H9 (cell line): ENCODE results near the gene GRAP2. TPM values are rescaled to one million over a fixed set of nuclear protein-coding genes. Genes with fewer than 3 reads are reported as not detected.

ENCODE experiments used
- DNase-seq: peaks from one replicate; pipeline ENCODE4 v3.0.0-alpha.2; 2017
- H2AFZ ChIP-seq: one replicate; pipeline ENCODE4 v1.6.1; 2013; ENCODE audit warnings: mild to moderate bottlenecking, low read length, control low read depth, moderate library complexity
- H2AK5ac ChIP-seq: 2 replicates; pipeline ENCODE4 v1.6.1; 2013; ENCODE audit warnings: low read length, control low read depth, mixed read lengths; ENCODE audit not compliant: insufficient read length
- H2BK120ac ChIP-seq: one replicate; pipeline ENCODE4 v1.6.1; 2013; ENCODE audit warnings: low read depth, mild to moderate bottlenecking, low read length, control low read depth, inconsistent platforms; ENCODE audit not compliant: poor library complexity, severe bottlenecking
- H2BK12ac ChIP-seq: 2 replicates; pipeline ENCODE4 v1.6.1; 2013; ENCODE audit warnings: low read length, control low read depth, mixed read lengths, low read depth; ENCODE audit not compliant: insufficient read length
- H2BK15ac ChIP-seq: 2 replicates; pipeline ENCODE4 v1.6.1; 2013; ENCODE audit warnings: low read depth, low read length, control low read depth
- H2BK20ac ChIP-seq: one replicate; pipeline ENCODE4 v1.6.1; 2013; ENCODE audit warnings: low read depth, mild to moderate bottlenecking, low read length, control low read depth, inconsistent platforms; ENCODE audit not compliant: poor library complexity, severe bottlenecking
- H2BK5ac ChIP-seq: 2 replicates; pipeline ENCODE4 v1.6.1; 2013; ENCODE audit warnings: low read length, control low read depth, mixed read lengths; ENCODE audit not compliant: insufficient read length
- H3K14ac ChIP-seq: 2 replicates; pipeline ENCODE4 v1.6.1; 2013; ENCODE audit warnings: low read length, control low read depth; ENCODE audit not compliant: insufficient read depth
- H3K18ac ChIP-seq: 2 replicates; pipeline ENCODE4 v1.6.1; 2013; ENCODE audit warnings: low read depth, mild to moderate bottlenecking, mixed read lengths, low read length, control low read depth; ENCODE audit not compliant: insufficient read length
- H3K23ac ChIP-seq: 2 replicates; pipeline ENCODE4 v1.6.1; 2013; ENCODE audit warnings: low read length, control low read depth, mixed read lengths, low read depth; ENCODE audit not compliant: insufficient read length
- H3K23me2 ChIP-seq: 2 replicates; pipeline ENCODE4 v1.6.1; 2013; ENCODE audit warnings: low read depth, mild to moderate bottlenecking, mixed read lengths, low read length, control low read depth; ENCODE audit not compliant: insufficient read length, poor library complexity, severe bottlenecking
- H3K27ac ChIP-seq: 2 replicates; pipeline ENCODE4 v1.5.1; 2013; ENCODE audit warnings: low read length, control low read depth, mixed read lengths, low read depth; ENCODE audit not compliant: insufficient read length
- H3K27me3 ChIP-seq: 2 replicates; pipeline ENCODE4 v1.6.1; 2013; ENCODE audit warnings: low read length, control low read depth, inconsistent platforms; ENCODE audit not compliant: insufficient read depth
- H3K4ac ChIP-seq: 2 replicates; pipeline ENCODE4 v1.6.1; 2013; ENCODE audit warnings: low read depth, mild to moderate bottlenecking, control low read depth, inconsistent platforms, low read length, moderate library complexity
- H3K4me1 ChIP-seq: 2 replicates; pipeline ENCODE4 v1.6.1; 2013; ENCODE audit warnings: low read length, control low read depth, inconsistent platforms; ENCODE audit not compliant: insufficient read depth
- H3K4me2 ChIP-seq: 2 replicates; pipeline ENCODE4 v1.6.1; 2013; ENCODE audit warnings: low read length, control low read depth, mixed read lengths; ENCODE audit not compliant: insufficient read length, insufficient read depth
- H3K56ac ChIP-seq: 2 replicates; pipeline ENCODE4 v1.6.1; 2013; ENCODE audit warnings: low read depth, mild to moderate bottlenecking, mixed read lengths, low read length, control low read depth; ENCODE audit not compliant: insufficient read length
- H3K79me1 ChIP-seq: 2 replicates; pipeline ENCODE4 v1.6.1; 2013; ENCODE audit warnings: low read depth, mild to moderate bottlenecking, moderate library complexity, low read length, control low read depth, inconsistent platforms; ENCODE audit not compliant: insufficient read depth, poor library complexity, severe bottlenecking
- H3K79me2 ChIP-seq: 2 replicates; pipeline ENCODE4 v1.6.1; 2013; ENCODE audit warnings: low read length, control low read depth, inconsistent platforms; ENCODE audit not compliant: insufficient read depth
- H3K9ac ChIP-seq: 2 replicates; pipeline ENCODE4 v1.6.1; 2013; ENCODE audit warnings: low read length, control low read depth, mixed read lengths; ENCODE audit not compliant: insufficient read length; ENCODE audit errors: extremely low read depth
- H3K9me3 ChIP-seq: one replicate; pipeline ENCODE4 v1.6.1; 2013; ENCODE audit warnings: low read depth, low read length, inconsistent platforms; ENCODE audit not compliant: control insufficient read depth
- H3T11ph ChIP-seq: one replicate; pipeline ENCODE4 v1.6.1; 2013; ENCODE audit warnings: mild to moderate bottlenecking, low read length, control low read depth, inconsistent platforms
- H4K20me1 ChIP-seq: one replicate; pipeline ENCODE4 v1.6.1; 2013; ENCODE audit not compliant: control insufficient read depth, insufficient read length, insufficient read depth
- H4K5ac ChIP-seq: 2 replicates; pipeline ENCODE4 v1.6.1; 2013; ENCODE audit warnings: low read depth, mild to moderate bottlenecking, mixed read lengths, low read length, control low read depth; ENCODE audit not compliant: insufficient read length
- H4K8ac ChIP-seq: replicated peaks from 2 replicates; pipeline ENCODE4 v1.6.1; 2013; ENCODE audit warnings: low read length, control low read depth, mixed read lengths, low read depth; ENCODE audit not compliant: insufficient read length
- H4K91ac ChIP-seq: 2 replicates; pipeline ENCODE4 v1.6.1; 2013; ENCODE audit warnings: low read depth, mild to moderate bottlenecking, moderate library complexity, mixed read lengths, low read length, control low read depth; ENCODE audit not compliant: insufficient read length
- H3K27ac Mint-ChIP-seq, 3 experiments: 2 replicates in 2 of 3; 3 replicates in 1 of 3; pipeline ENCODE4 v1.8.0; 2020 to 2021; ENCODE audit warnings: mixed read lengths in 3 of 3, mild to moderate bottlenecking in 1 of 3, moderate library complexity in 1 of 3
- H3K27me3 Mint-ChIP-seq: 2 replicates; pipeline ENCODE4 v1.8.0; 2021; ENCODE audit warnings: low read depth, mild to moderate bottlenecking, moderate library complexity, mixed read lengths
- H3K36me3 Mint-ChIP-seq, 3 experiments: 2 replicates in 2 of 3; 3 replicates in 1 of 3; pipeline ENCODE4 v1.8.0; 2020 to 2021; ENCODE audit warnings: low read depth in 3 of 3, mixed read lengths in 3 of 3; ENCODE audit not compliant: insufficient read depth in 1 of 3
- H3K4me1 Mint-ChIP-seq, 2 experiments: 2 replicates each; pipeline ENCODE4 v1.8.0; 2020; ENCODE audit warnings: mixed read lengths in 2 of 2
- H3K4me3 Mint-ChIP-seq, 2 experiments: 2 replicates in 1 of 2; 3 replicates in 1 of 2; pipeline ENCODE4 v1.8.0; 2020 to 2021; ENCODE audit warnings: mild to moderate bottlenecking in 2 of 2, mixed read lengths in 2 of 2, moderate library complexity in 1 of 2
- H3K9me3 Mint-ChIP-seq, 2 experiments: 2 replicates in 1 of 2; 3 replicates in 1 of 2; pipeline ENCODE4 v1.8.0; 2020; ENCODE audit warnings: mild to moderate bottlenecking in 2 of 2, mixed read lengths in 2 of 2, moderate library complexity in 1 of 2
- CTCF ChIP-seq: fragments of 200-600 bp; sonication (generic); conservative IDR thresholded peaks from 3 replicates; pipeline ENCODE4 v1.8.0; 2021; ENCODE audit warnings: antibody characterized with exemption, mild to moderate bottlenecking
- WGBS: extraction: QIAGEN DNeasy Blood & Tissue Kit; methylation state at CpG from one replicate; pipeline ENCODE4 v1.1.7; 2013; ENCODE audit warnings: missing lambda C conversion rate, low lambda C conversion rate, mixed read lengths; ENCODE audit not compliant: insufficient read length; ENCODE audit errors: extremely low coverage; 5-methylcytosine and 5-hydroxymethylcytosine counted together
- total RNA-seq: library from RNA; stranded (reverse); gene quantifications from 2 replicates; pipeline ENCODE4 v1.2.1, GENCODE V29; 2021

GRAP2 gene
- total RNA-seq, 1 experiment from 2014 or later, result not detected

- Histone ChIP-seq H3K23me2 (no peaks in the 10 kb centered on the region), H2AFZ (no peak overlapping the region), H3K18ac (no peak overlapping the region), H3K14ac (no peak overlapping the region), H2BK20ac (no peak overlapping the region), H3K4ac (no peak overlapping the region), H3K79me1 (no peaks in the 10 kb centered on the region), H2AK5ac (no peak overlapping the region), H2BK5ac (no peak overlapping the region), H3K56ac (no peak overlapping the region), H3K79me2 (no peaks in the 10 kb centered on the region), H4K5ac (no peak overlapping the region), H2BK120ac (no peak overlapping the region), H3K4me2 (no peak overlapping the region), H3K4me1 (no peaks in the 10 kb centered on the region; the same call in 1 of the 2 replicates), H3T11ph (no peak overlapping the region), H4K20me1 (no peaks in the 10 kb centered on the region), H2BK12ac (no peak overlapping the region), H3K9me3 (no peaks in the 10 kb centered on the region), H2BK15ac (no peak overlapping the region), H4K8ac (no peak overlapping the region), H3K23ac (no peak overlapping the region), H4K91ac (no peak overlapping the region), H3K27ac (no peak overlapping the region), H3K27me3 (no peaks in the 10 kb centered on the region), H3K9ac (no peak overlapping the region)
- TF ChIP-seq CTCF, result no peak
- WGBS, result no CpG with 5 or more reads among the region's 6 CpGs
- H3K4me3 Mint-ChIP-seq, result no peak overlapping the region
- no peak overlapping the region for H3K27ac Mint-ChIP-seq
- peaks cover 12% of the 10 kb centered on the region for H3K27me3 Mint-ChIP-seq
- H3K36me3 Mint-ChIP-seq, result no peaks in the 10 kb centered on the region
- H3K9me3 Mint-ChIP-seq, result no peaks in the 10 kb centered on the region; a peak in 1 of 5 replicates
- DNase-seq, result no peak
- peaks cover 4 to 5% of the 10 kb centered on the region in 2 experiments; a peak in 3 of 4 replicates for H3K4me1 Mint-ChIP-seq
Observed at GRCh38 chr22:39896313-39896996, 4.4 kb upstream of the GRAP2 start.
